ENCODE results near the gene PRXL2B.
"Not testable (repeated sequence)": the region's sequence is repeated elsewhere in the genome, so short reads cannot be mapped to it uniquely, and the experiment has no call there.

The PRXL2B gene

GRCh38 chr1:2546515-2547209, 39.9 kb upstream of the PRXL2B start:
- DNase-seq (ENCODE audit: low spot score), result peak; percentile 92
- no peak for TF ChIP-seq CTCF (IDR thresholded peaks at IDR 0.05; ENCODE audit: extremely low read depth, missing control alignments)

GRCh38 chr1:2547210-2548067, 39.1 kb upstream of the PRXL2B start:
- TF ChIP-seq CTCF (IDR thresholded peaks at IDR 0.05; ENCODE audit: extremely low read depth, missing control alignments), result no peak
- DNase-seq (ENCODE audit: low spot score), result peak; percentile 80

- TF ChIP-seq CTCF (IDR thresholded peaks at IDR 0.05; ENCODE audit: extremely low read depth, missing control alignments), result peak; percentile 85
- DNase-seq (ENCODE audit: low spot score), result peak; percentile 80
Measured at GRCh38 chr1:2548068-2548589, 38.4 kb upstream of the PRXL2B start.

- not testable (repeated sequence) for DNase-seq (ENCODE audit: low spot score)
Measured at GRCh38 chr1:2549367-2550029, 37.1 kb upstream of the PRXL2B start.

- DNase-seq (ENCODE audit: low spot score), result not testable (repeated sequence)
Measured at GRCh38 chr1:2550309-2550861, 36.2 kb upstream of the PRXL2B start.

- not testable (repeated sequence) for DNase-seq (ENCODE audit: low spot score)
Measured at GRCh38 chr1:2551544-2551943, 35.0 kb upstream of the PRXL2B start.

GRCh38 chr1:2552189-2552588, 34.4 kb upstream of the PRXL2B start:
- TF ChIP-seq CTCF (IDR thresholded peaks at IDR 0.05; ENCODE audit: extremely low read depth, missing control alignments), result no peak
- DNase-seq (ENCODE audit: low spot score), result no peak

- DNase-seq (ENCODE audit: low spot score), result not testable (repeated sequence)
Measured at GRCh38 chr1:2553076-2553475, 33.5 kb upstream of the PRXL2B start.

GRCh38 chr1:2553871-2554620, 32.5 kb upstream of the PRXL2B start:
- DNase-seq (ENCODE audit: low spot score), result no peak

More at GRCh38 chr1:2553871-2554620, 32.5 kb upstream of the PRXL2B start:
- TF ChIP-seq CTCF (IDR thresholded peaks at IDR 0.05; ENCODE audit: extremely low read depth, missing control alignments), result no peak
